GM19193 (cell line): ENCODE measurements around the gene XIST.

Source experiments
- POLR2A ChIP-seq: IDR thresholded peaks from 4 replicates; pipeline ENCODE4 v1.6.1; 2011; ENCODE audit not compliant: insufficient read depth, insufficient read length; ENCODE audit errors: extremely low read depth

The XIST gene

GRCh38 chrX:73852467-73852866 is at the start of gene XIST:
TSS of gene XIST (minus strand) at chrX:73852714.
- TF ChIP-seq POLR2A, result peak; percentile 80

GRCh38 chrX:73877687-73878086 is 25.2 kb upstream of the XIST start:
- no peak for TF ChIP-seq POLR2A

- no peak for TF ChIP-seq POLR2A
Observed at GRCh38 chrX:73876911-73877310, 24.4 kb upstream of the XIST start.

- no peak for TF ChIP-seq POLR2A
Observed at GRCh38 chrX:73868916-73869315, 16.4 kb upstream of the XIST start.

GRCh38 chrX:73867144-73867543 is 14.6 kb upstream of the XIST start:
- no peak for TF ChIP-seq POLR2A

GRCh38 chrX:73863852-73864251 is 11.3 kb upstream of the XIST start:
- no peak for TF ChIP-seq POLR2A

- TF ChIP-seq POLR2A, result no peak
Observed at GRCh38 chrX:73863268-73863667, 10.8 kb upstream of the XIST start.

GRCh38 chrX:73859622-73860021 is 7.1 kb upstream of the XIST start:
- no peak for TF ChIP-seq POLR2A

- no peak for TF ChIP-seq POLR2A
Observed at GRCh38 chrX:73855546-73855945, 3.0 kb upstream of the XIST start.

- no peak for TF ChIP-seq POLR2A
Observed at GRCh38 chrX:73852022-73852421, 492 bp downstream of the XIST start.

GRCh38 chrX:73851014-73852009 is 1.2 kb downstream of the XIST start:
- no peak for TF ChIP-seq POLR2A

- TF ChIP-seq POLR2A, result no peak
Observed at GRCh38 chrX:73850124-73851013, 2.1 kb downstream of the XIST start.

GRCh38 chrX:73849073-73849472 is 3.4 kb downstream of the XIST start:
- no peak for TF ChIP-seq POLR2A

GRCh38 chrX:73847991-73848390 is 4.5 kb downstream of the XIST start:
- no peak for TF ChIP-seq POLR2A

- TF ChIP-seq POLR2A, result no peak
Observed at GRCh38 chrX:73847100-73847499, 5.4 kb downstream of the XIST start.
